Measurements from ENCODE around the gene FAT4.
A peak's percentile ranks its signal among the peaks of the same experiment; 100 is the strongest.

The FAT4 gene, protein sequence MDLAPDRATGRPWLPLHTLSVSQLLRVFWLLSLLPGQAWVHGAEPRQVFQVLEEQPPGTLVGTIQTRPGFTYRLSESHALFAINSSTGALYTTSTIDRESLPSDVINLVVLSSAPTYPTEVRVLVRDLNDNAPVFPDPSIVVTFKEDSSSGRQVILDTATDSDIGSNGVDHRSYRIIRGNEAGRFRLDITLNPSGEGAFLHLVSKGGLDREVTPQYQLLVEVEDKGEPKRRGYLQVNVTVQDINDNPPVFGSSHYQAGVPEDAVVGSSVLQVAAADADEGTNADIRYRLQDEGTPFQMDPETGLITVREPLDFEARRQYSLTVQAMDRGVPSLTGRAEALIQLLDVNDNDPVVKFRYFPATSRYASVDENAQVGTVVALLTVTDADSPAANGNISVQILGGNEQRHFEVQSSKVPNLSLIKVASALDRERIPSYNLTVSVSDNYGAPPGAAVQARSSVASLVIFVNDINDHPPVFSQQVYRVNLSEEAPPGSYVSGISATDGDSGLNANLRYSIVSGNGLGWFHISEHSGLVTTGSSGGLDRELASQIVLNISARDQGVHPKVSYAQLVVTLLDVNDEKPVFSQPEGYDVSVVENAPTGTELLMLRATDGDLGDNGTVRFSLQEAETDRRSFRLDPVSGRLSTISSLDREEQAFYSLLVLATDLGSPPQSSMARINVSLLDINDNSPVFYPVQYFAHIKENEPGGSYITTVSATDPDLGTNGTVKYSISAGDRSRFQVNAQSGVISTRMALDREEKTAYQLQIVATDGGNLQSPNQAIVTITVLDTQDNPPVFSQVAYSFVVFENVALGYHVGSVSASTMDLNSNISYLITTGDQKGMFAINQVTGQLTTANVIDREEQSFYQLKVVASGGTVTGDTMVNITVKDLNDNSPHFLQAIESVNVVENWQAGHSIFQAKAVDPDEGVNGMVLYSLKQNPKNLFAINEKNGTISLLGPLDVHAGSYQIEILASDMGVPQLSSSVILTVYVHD (N-terminal part only)

DNA sequence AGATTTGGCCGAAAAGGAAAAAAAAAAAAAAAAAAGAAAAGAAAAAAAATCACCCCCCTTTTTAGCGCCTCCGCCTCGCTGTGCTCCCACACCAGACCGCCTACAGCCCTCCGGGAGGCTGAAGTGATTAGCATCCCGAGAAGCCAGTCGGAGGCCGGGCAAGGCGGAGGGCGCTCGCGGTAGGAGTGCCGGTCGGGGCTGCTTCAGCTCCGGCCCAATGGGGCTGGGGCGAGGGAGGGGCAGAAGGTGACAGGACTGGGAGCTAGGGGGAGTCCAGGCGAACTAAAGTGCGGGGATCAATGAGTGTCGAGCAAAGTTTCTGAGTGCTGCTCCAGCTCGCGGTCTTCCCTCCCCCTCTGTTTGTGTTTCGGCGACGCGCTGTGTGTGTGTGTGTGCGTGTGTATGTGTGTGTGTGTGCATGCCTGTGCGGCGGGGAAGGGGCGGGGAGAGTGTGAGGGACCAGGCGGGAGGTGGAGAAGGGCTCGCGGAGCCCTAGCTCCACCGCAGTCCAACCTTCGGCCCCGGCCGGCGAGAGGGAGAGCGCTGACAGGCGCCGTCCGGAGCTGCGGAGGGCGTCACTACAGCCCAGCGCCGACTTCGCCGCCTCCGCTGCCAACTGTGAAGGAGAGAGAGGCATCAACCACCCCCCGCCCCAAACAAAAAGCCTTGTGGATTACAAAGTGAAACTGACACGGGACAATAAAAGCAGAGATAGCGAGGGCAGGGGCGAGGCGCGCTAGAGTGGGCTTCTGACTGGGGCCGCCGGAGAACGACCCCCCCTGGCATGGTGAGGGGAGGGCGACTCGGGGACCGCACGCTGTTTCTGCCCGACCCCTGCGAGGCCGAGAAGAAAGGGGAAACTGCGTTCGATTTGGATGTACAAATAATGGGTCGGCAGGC lies at the start of gene FAT4:
TSS of gene FAT4 (plus strand) at position 280 of the 900 bp plus-strand sequence. CDS start 1,457 bp downstream, outside the sequence.
- DNase-seq (ENCODE audit: low read depth), result peak; percentile 93

DNA sequence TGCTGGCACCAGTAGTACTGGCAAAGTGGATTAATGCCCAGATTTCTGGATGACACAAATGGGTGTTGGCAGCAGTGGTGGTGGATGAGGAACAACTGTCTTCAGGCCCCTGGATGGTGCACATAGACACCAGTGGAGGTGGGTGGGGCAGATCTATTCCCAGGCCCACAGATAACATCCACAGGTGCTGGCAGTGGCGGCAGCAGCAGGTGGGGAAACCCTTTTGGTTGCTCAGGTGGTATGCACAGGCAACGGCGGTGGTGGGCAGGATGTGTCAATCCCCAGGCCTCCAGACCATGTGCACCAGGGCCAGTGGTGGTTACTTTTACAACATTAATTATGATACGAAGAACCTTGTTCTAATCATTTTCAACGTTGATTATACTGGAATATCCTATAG lies 48.9 kb upstream of the FAT4 start:
- no peak for DNase-seq (ENCODE audit: low read depth)

DNA sequence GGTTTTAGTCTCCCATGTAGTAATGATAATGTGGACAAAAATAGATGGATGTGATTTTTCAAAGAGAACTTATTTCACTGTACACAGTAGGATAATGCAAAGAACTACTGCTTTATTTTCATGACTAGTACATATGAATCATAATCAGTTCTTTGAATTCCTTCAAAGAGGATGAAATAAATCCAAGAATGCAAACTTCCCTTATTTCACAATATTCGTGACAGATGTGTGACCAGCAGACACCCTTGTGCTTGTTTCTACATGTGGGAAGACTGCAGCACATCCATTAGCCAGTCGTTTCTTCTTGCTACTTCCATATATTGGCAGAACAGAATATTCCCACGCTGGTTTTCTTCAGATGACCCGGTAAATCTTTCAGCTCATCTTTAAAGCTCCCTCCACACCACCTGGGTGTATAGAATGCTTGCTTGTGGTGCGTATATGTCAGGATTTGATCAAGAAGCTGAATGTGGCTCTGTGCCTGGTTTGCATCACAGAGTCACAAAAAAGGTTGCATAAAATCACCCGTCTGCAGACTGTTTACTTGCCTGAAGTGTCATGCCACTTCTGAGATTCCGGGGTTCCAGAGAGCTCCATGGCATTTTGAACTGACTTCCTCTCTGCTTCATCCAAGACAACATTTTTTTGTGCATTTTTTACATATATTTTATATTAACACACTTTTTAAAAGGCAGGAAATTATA lies 47.7 kb upstream of the FAT4 start:
- DNase-seq (ENCODE audit: low read depth), result peak; percentile 61

DNA sequence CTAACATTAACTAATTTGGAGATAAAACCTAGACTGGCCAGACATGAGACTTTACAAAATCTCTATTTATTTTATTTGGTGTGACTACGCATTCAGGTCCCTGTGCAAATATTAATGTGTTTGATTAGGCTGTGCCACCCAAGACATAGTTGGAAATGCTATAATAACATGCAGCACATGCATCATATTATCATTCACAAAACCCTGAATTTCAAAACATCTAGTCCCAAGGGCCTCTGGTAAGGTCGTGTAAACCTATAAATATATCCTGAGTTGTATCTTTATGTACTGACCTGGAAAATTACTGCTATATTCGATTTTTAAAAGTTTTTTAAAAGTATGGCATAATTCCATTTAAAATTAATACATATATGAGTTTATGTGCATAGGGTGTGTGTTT lies 47.1 kb upstream of the FAT4 start:
- no peak for DNase-seq (ENCODE audit: low read depth)

DNA sequence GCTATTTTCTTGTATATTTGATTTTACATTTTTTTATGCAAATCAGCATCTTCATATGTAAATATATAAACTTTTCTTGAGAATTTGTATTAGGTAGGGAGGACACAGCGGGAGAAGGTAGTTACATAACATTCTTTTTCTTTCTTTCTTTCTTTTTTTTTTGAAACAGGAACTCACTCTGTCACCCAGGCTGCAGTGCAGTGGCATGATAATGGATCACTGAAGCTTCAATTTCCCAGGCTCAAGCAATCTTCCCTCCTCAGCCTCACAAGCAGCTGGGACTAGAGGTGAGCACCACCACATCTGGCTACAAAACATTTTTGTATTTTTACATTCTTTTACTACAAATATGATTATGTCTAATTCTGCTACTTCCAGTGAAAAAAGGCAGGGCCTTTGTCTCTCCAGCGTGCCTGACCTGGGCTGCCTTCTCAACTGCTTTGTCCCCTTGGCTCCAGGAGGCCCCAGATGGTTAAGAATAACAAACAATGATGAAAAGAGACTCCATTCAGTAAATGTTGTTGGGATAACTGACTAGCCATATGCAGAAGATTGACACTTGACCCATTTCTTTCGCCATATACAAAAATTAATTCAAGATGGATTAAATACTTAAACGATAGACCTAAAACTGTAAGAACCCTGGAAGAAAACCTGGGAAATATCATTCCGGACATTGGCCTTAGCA lies 46.5 kb upstream of the FAT4 start:
- no peak for DNase-seq (ENCODE audit: low read depth)

DNA sequence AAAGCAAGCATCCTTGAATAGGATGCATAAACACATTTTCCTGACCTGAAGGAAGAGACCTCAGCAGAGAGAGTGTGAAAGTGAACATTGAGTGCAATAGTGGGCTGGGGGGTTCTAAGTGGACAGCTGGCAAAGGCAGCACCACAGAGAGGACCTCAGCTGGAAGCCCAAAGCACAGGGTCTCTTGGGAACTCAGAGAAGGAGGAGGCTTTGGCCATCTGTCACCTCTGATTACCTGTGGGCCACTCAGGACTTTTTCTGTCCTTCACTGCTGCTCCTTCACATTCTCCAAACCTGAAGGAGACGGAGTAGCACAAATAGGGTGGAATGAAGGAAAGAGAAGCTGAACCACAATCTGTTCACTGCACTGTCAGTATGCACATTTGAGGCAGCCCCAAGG lies 37.9 kb upstream of the FAT4 start:
- no peak for DNase-seq (ENCODE audit: low read depth)

GRCh38 chr4:125277790-125278189 lies 37.0 kb upstream of the FAT4 start:
- no peak for DNase-seq (ENCODE audit: low read depth)

- no peak for DNase-seq (ENCODE audit: low read depth)
Measured at GRCh38 chr4:125280892-125281403, 33.8 kb upstream of the FAT4 start.

DNA sequence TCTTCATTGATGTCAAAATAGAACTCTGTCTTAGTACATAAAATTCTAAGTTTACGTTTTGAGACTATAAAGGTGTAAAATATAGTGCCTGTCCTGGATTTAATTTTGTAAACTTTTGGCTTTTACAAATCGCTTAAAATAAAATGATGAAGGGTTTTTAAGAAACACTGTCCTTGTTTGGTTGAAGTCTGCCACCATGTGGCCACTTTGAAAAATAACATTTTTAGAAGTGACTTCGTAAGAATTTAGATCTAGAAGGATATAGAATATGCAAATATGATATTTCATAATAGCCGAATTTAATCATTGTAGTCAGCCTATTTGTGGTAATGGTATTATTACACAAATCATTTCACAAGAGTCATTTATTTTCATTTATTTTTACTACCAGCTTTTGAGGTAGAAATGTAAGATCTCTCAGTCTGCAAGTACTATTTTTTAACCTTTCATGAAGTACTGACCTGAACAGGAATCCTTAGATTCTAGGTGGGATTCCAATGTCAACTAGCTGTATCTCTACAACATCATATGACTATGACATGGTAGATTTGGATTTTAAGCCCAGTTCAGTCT lies 31.0 kb upstream of the FAT4 start:
- DNase-seq (ENCODE audit: low read depth), result no peak

DNA sequence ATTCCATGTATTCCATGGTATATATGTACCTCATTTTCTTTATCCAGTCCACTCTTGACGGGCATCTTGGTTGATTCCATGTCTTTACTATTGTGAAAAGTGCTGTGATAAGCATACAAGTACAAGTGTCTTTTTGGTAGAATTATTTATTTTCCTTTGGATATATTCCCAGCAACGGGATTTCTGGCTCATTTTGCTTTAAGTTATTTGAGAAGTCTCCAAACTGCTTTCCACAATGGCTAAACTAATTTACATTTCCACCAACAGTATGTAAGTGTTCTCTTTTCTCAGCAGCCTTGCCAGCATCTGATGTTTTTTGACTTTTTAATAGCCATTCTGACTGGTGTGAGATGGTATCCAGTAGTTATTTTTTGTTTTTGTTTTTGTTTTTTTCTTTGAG lies 17.6 kb upstream of the FAT4 start:
- no peak for DNase-seq (ENCODE audit: low read depth)

DNA sequence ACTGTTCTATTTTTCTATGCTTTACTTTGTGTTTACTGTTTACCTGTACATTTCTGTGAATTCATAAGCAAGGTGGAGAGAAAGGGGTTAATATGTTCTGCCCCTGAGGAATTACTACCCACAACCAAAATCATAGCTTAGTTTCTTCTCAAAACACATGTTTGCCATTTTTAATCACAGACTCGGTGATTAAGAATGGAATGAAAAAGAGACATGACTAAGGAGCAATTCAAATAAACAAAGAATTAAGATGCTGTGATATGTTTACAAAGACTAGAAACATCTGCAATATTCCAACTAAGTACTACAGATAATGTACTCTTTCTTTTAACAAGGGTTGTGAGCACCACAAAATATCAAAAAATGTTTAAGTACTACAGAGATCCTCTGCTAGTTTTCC lies 11.7 kb upstream of the FAT4 start:
- no peak for DNase-seq (ENCODE audit: low read depth)

GRCh38 chr4:125303821-125304220 lies 10.9 kb upstream of the FAT4 start:
- DNase-seq (ENCODE audit: low read depth), result no peak

GRCh38 chr4:125306112-125306511 lies 8.6 kb upstream of the FAT4 start:
- DNase-seq (ENCODE audit: low read depth), result no peak

DNA sequence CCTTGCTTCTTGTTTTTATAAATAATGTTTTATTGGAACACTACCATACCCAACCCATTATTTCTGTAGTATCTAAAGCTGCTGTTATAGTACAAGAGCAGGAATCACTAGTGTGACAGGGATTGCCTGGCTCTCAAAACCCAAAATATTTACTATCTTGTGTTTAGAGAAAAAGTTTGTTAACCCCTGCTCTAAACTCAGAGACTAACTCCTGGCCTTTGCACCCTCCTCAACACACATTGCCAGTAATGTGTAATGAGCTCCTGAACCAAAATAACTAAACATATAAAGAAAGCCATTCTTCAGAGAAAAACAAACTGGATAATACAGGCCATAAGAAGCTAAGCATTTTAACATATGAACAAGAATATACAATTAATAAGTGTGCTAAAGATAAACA lies 8.2 kb upstream of the FAT4 start:
- DNase-seq (ENCODE audit: low read depth), result no peak

DNA sequence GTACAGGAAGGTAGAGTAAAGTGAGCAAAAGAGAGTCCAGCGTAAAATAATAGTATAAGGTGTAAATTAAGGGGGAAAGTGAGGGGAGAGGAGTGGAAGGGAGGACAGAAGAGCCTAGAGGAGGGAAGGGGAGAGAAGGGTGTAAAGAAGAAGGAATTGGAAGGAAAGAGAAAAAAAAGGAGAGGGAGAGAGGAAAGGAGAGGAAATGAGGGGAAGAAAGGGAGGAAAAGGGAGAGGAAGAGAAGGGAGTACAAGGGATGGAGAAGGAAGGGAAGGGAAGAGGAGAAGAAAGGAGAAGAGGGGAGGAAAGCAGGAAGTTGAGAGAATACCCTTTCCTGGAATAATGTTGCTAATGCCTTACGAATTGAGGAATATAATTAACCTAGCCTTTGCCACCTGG lies 3.3 kb upstream of the FAT4 start:
- DNase-seq (ENCODE audit: low read depth), result no peak

- DNase-seq (ENCODE audit: low read depth), result peak; percentile 81
Measured at GRCh38 chr4:125313497-125313896, 1.3 kb upstream of the FAT4 start.

DNA sequence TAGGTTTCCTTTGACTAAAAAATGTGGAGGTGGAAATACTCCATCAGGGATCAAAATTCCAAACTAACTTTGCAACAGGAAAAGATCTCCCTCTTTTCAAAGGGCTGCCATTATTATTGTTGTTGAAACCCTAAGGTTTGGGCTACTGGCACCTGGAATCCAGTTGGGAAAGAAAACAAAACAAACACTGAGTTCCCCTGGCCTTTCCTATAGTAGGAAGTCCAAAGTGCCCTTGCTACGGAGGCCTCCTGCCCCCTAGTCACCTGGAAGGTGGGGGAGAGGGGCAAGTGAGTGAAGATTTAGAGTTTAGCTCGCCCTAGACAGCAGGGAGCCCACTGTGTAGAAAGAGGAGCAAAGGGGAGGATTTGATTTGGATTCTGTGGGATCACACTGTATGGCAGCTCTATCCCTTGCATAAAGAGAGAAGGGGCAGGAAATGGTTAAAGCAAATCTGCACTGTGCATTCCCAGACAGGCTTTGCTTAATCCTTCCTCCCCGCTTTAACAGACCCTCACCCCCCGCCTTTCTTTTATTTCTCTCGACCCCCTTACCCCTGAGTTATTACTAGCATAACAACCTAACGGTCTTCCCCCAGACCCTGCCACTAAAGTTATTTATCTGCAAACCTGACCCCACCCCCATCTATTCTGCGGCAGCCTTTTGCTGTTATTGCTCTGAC lies 627 bp upstream of the FAT4 start:
- no peak for DNase-seq (ENCODE audit: low read depth)

GRCh38 chr4:125315576-125316400 lies 1.0 kb downstream of the FAT4 start:
- DNase-seq (ENCODE audit: low read depth), result no peak

DNA sequence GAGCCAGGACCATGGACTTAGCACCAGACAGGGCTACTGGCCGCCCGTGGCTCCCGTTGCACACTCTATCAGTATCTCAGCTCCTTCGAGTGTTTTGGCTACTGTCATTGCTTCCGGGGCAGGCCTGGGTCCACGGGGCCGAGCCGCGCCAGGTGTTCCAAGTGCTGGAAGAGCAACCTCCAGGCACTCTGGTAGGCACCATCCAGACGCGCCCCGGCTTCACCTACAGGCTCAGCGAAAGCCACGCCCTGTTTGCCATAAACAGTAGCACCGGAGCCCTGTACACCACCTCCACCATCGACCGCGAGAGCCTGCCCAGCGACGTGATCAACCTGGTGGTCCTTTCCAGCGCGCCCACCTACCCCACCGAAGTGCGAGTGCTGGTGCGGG lies 1.6 kb downstream of the FAT4 start:
- DNase-seq (ENCODE audit: low read depth), result no peak

All from non-pigmented ciliary epithelial cell (primary cell).